Panc1 (cell line): ENCODE results near the gene ELMO2. TPM values are rescaled to one million over a fixed set of nuclear protein-coding genes. Genes with fewer than 3 reads are reported as not detected.

ENCODE experiments used
- ATAC-seq: fragments of 200-7000 bp; cut with Tn5 transposase; 2 replicates; pipeline ENCODE4 v1.9.1; 2020; ENCODE audit warnings: mild to moderate bottlenecking, moderate library complexity
- BruUV-seq: library from RNA; stranded (reverse); fragments of 400-500 nt; replicated peaks from 2 replicates; lab custom pipeline; 2021; lab: Mats Ljungman, UMichigan
- CTCF ChIA-PET: fragments of 300-600 bp; sonication (Branson Sonifier 250); formaldehyde crosslinking; loops from one replicate; lab custom pipeline; 2022; ENCODE audit warnings: antibody characterized with exemption; lab: Charles Lee
- POLR2A ChIA-PET: fragments of 300-600 bp; sonication (Branson Sonifier 250); formaldehyde crosslinking; loops from one replicate; lab custom pipeline; 2022; ENCODE audit warnings: antibody characterized with exemption; lab: Charles Lee
- DNase-seq: peaks from one replicate; pipeline ENCODE4 v3.0.0-alpha.2; 2010; ENCODE audit warnings: low read depth, low spot score
- H3K27ac ChIP-seq: 2 replicates; pipeline ENCODE4 v1.5.1; 2011; ENCODE audit warnings: mild to moderate bottlenecking, low read length, inconsistent platforms
- H3K27me3 ChIP-seq: fragments of 200-500 bp; sonication (Bioruptor generic); 2 replicates; pipeline ENCODE4 v1.6.0; 2014; ENCODE audit warnings: low read length, inconsistent platforms; ENCODE audit not compliant: control insufficient read depth, insufficient read depth
- H3K36me3 ChIP-seq: fragments of 200-500 bp; sonication (Bioruptor generic); 2 replicates; pipeline ENCODE4 v1.5.1; 2014; ENCODE audit warnings: inconsistent platforms, mild to moderate bottlenecking, low read length, moderate library complexity; ENCODE audit not compliant: control insufficient read depth, insufficient read depth
- H3K4me1 ChIP-seq: 2 replicates; pipeline ENCODE4 v1.5.1; 2011; ENCODE audit warnings: inconsistent platforms, mild to moderate bottlenecking, low read length, moderate library complexity; ENCODE audit not compliant: control insufficient read depth, insufficient read depth
- H3K4me3 ChIP-seq, 2 experiments: 2 replicates each; pipeline ENCODE4 v1.5.1; 2011 to 2012; ENCODE audit warnings: low read depth in 2 of 2, low read length in 2 of 2, mild to moderate bottlenecking in 2 of 2, inconsistent platforms in 1 of 2, moderate library complexity in 1 of 2
- H3K9me3 ChIP-seq: fragments of 200-500 bp; sonication (Bioruptor generic); 2 replicates; pipeline ENCODE4 v1.5.1; 2014; ENCODE audit warnings: low read depth, mild to moderate bottlenecking, inconsistent platforms, low read length, moderate library complexity; ENCODE audit not compliant: control insufficient read depth, insufficient read depth
- POLR2AphosphoS5 ChIP-seq: IDR thresholded peaks from 2 replicates; pipeline ENCODE4 v1.6.1; 2012; ENCODE audit warnings: mild to moderate bottlenecking, low read depth, low read length, moderate library complexity
- SIN3A ChIP-seq: IDR thresholded peaks from 2 replicates; pipeline ENCODE4 v1.6.1; 2012; ENCODE audit warnings: low read depth, mild to moderate bottlenecking, low read length, moderate library complexity, borderline replicate concordance; ENCODE audit not compliant: insufficient read depth
- TCF7L2 ChIP-seq: IDR thresholded peaks from 2 replicates; pipeline ENCODE4 v1.6.1; 2011; ENCODE audit warnings: mild to moderate bottlenecking, low read depth, low read length, inconsistent platforms
- in situ Hi-C: cut with HindIII; loops from 2 replicates; pipeline ENCODE4 v1.10.0; 2016; ENCODE audit warnings: low sequenced_read_pairs, low pct_unique_long_range_greater_than_20kb
- intact Hi-C: fragments of 100-400 bp; cut with micrococcal nuclease; formaldehyde crosslinking; loops from one replicate; pipeline ENCODE4 v1.10.0; 2022; ENCODE audit not compliant: unreplicated experiment
- total RNA-seq: library from RNA; stranded (reverse); gene quantifications from one replicate; pipeline ENCODE4 v1.2.1, GENCODE V29; 2021; ENCODE audit not compliant: unreplicated experiment
- TF ChIP-seq, protein P1 (sequence below), 2 experiments: IDR thresholded peaks; 2 replicates each; pipeline ENCODE4 v1.6.1; 2011 to 2012; ENCODE audit warnings: low read depth in 2 of 2, control low read depth in 1 of 2, low read length in 1 of 2, mild to moderate bottlenecking in 1 of 2, moderate library complexity in 1 of 2; ENCODE audit not compliant: insufficient read depth in 1 of 2
- TF ChIP-seq, protein P2 (sequence below): fragments of 450-650 bp; IDR thresholded peaks from 2 replicates; pipeline ENCODE4 v1.5.1; 2017; ENCODE audit warnings: mild to moderate bottlenecking

ELMO2 gene
- total RNA-seq, 1 experiment from 2014 or later, result 40.4 TPM

GRCh38 chr20:46336735-46337134 is 69.7 kb downstream of the ELMO2 start:
- Histone ChIP-seq H3K36me3 (no peaks in the 10 kb centered on the region), H3K27me3 (peaks cover 10% of the 10 kb centered on the region), H3K4me3 (no peak overlapping the region), H3K27ac (no peak overlapping the region), H3K9me3 (no peaks in the 10 kb centered on the region), H3K4me1 (no peaks in the 10 kb centered on the region)
- ChIA-PET CTCF (interaction anchor here (0.7 to 1.5 kb wide), 2 partner anchors 12 to 74 kb away, joined by 7 read pairs; no protein-coding TSS in a partner anchor), POLR2A (no interaction called here)
- intact Hi-C loops (no loop called here), in situ Hi-C loops (no loop called here)
- ATAC-seq, result no peak
- DNase-seq, result no peak
- no TSS peak for BruUV-seq
- TF ChIP-seq TCF7L2 (no peak), POLR2AphosphoS5 (no peak), SIN3A (no peak)
- TF ChIP-seq, protein P1, sequence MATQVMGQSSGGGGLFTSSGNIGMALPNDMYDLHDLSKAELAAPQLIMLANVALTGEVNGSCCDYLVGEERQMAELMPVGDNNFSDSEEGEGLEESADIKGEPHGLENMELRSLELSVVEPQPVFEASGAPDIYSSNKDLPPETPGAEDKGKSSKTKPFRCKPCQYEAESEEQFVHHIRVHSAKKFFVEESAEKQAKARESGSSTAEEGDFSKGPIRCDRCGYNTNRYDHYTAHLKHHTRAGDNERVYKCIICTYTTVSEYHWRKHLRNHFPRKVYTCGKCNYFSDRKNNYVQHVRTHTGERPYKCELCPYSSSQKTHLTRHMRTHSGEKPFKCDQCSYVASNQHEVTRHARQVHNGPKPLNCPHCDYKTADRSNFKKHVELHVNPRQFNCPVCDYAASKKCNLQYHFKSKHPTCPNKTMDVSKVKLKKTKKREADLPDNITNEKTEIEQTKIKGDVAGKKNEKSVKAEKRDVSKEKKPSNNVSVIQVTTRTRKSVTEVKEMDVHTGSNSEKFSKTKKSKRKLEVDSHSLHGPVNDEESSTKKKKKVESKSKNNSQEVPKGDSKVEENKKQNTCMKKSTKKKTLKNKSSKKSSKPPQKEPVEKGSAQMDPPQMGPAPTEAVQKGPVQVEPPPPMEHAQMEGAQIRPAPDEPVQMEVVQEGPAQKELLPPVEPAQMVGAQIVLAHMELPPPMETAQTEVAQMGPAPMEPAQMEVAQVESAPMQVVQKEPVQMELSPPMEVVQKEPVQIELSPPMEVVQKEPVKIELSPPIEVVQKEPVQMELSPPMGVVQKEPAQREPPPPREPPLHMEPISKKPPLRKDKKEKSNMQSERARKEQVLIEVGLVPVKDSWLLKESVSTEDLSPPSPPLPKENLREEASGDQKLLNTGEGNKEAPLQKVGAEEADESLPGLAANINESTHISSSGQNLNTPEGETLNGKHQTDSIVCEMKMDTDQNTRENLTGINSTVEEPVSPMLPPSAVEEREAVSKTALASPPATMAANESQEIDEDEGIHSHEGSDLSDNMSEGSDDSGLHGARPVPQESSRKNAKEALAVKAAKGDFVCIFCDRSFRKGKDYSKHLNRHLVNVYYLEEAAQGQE (IDR thresholded peaks at IDR 0.05; ENCODE audit: insufficient read depth in 1 of 2, low read depth in 2 of 2, low read length in 1 of 2), result no peak
- TF ChIP-seq, protein P2, sequence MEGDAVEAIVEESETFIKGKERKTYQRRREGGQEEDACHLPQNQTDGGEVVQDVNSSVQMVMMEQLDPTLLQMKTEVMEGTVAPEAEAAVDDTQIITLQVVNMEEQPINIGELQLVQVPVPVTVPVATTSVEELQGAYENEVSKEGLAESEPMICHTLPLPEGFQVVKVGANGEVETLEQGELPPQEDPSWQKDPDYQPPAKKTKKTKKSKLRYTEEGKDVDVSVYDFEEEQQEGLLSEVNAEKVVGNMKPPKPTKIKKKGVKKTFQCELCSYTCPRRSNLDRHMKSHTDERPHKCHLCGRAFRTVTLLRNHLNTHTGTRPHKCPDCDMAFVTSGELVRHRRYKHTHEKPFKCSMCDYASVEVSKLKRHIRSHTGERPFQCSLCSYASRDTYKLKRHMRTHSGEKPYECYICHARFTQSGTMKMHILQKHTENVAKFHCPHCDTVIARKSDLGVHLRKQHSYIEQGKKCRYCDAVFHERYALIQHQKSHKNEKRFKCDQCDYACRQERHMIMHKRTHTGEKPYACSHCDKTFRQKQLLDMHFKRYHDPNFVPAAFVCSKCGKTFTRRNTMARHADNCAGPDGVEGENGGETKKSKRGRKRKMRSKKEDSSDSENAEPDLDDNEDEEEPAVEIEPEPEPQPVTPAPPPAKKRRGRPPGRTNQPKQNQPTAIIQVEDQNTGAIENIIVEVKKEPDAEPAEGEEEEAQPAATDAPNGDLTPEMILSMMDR, result no peak

GRCh38 chr20:46334303-46334904 is 72.0 kb downstream of the ELMO2 start:
- intact Hi-C loops, result no loop called here
- ChIA-PET POLR2A (no interaction called here), CTCF (no interaction called here)
- no peaks in the 10 kb centered on the region for H3K36me3 ChIP-seq
- TF ChIP-seq, protein P2, result no peak
- TF ChIP-seq SIN3A (no peak), POLR2AphosphoS5 (no peak), TCF7L2 (no peak)
- TF ChIP-seq, protein P1 (IDR thresholded peaks at IDR 0.05; ENCODE audit: insufficient read depth in 1 of 2, low read depth in 2 of 2, low read length in 1 of 2), result no peak
- no peak for DNase-seq
- H3K4me1 ChIP-seq, result no peaks in the 10 kb centered on the region
- H3K9me3 ChIP-seq, result no peaks in the 10 kb centered on the region
- H3K27me3 ChIP-seq, result peaks cover 8% of the 10 kb centered on the region
- no peak for ATAC-seq
- BruUV-seq, result no TSS peak
- in situ Hi-C loops, result no loop called here
- no peak overlapping the region for H3K27ac ChIP-seq
- no peak overlapping the region for H3K4me3 ChIP-seq
